ENCODE measurements around the gene SLC30A3.
"Not testable (repeated sequence)": the region's sequence is repeated elsewhere in the genome, so short reads cannot be mapped to it uniquely, and the experiment has no call there.

SLC30A3 gene

GRCh38 chr2:27282892-27283291, 20.0 kb upstream of the SLC30A3 start:
- no peak for DNase-seq

- DNase-seq: no peak
Observed at GRCh38 chr2:27281855-27282559, 19.2 kb upstream of the SLC30A3 start, which contains the start of gene TRIM54. TSS of gene TRIM54 (plus strand) at chr2:27282429. CDS start at chr2:27282732, 303 bp downstream.

- no peak for DNase-seq
Observed at GRCh38 chr2:27281442-27281841, 18.6 kb upstream of the SLC30A3 start.

- no peak for DNase-seq
Observed at GRCh38 chr2:27280826-27281225, 18.0 kb upstream of the SLC30A3 start.

GRCh38 chr2:27278010-27278409, 15.2 kb upstream of the SLC30A3 start:
- DNase-seq: no peak

- DNase-seq: no peak
Observed at GRCh38 chr2:27275211-27276150, 12.6 kb upstream of the SLC30A3 start, which contains the start of gene DNAJC5G. TSS of gene DNAJC5G (plus strand) at chr2:27275433. CDS start at chr2:27276729, 1,296 bp downstream.

- DNase-seq: not testable (repeated sequence)
Observed at GRCh38 chr2:27272537-27273522, 10.0 kb upstream of the SLC30A3 start.

- no peak for DNase-seq
Observed at GRCh38 chr2:27271631-27272340, 8.9 kb upstream of the SLC30A3 start.

- no peak for DNase-seq
Observed at GRCh38 chr2:27270670-27271069, 7.8 kb upstream of the SLC30A3 start.

- no peak for DNase-seq
Observed at GRCh38 chr2:27270131-27270530, 7.3 kb upstream of the SLC30A3 start.

GRCh38 chr2:27268296-27268695, 5.4 kb upstream of the SLC30A3 start:
- DNase-seq: not testable (repeated sequence)

- DNase-seq: no peak
Observed at GRCh38 chr2:27265536-27265870, 2.7 kb upstream of the SLC30A3 start.

- peak; percentile 41 for DNase-seq
Observed at GRCh38 chr2:27264753-27265535, 2.1 kb upstream of the SLC30A3 start.

GRCh38 chr2:27264253-27264752, 1.5 kb upstream of the SLC30A3 start:
- DNase-seq: no peak

GRCh38 chr2:27263287-27264252, 723 bp upstream of the SLC30A3 start:
- no peak for DNase-seq

GRCh38 chr2:27261926-27262298, 935 bp downstream of the SLC30A3 start:
- no peak for DNase-seq

- DNase-seq: no peak
Observed at GRCh38 chr2:27261241-27261925, 1.5 kb downstream of the SLC30A3 start.

- DNase-seq: no peak
Observed at GRCh38 chr2:27258051-27258450, 4.8 kb downstream of the SLC30A3 start.

GRCh38 chr2:27256855-27257454, 5.9 kb downstream of the SLC30A3 start:
- no peak for DNase-seq
